ENCODE measurements around the gene KRTAP3-1. TPM values are rescaled to one million over a fixed set of nuclear protein-coding genes. Genes with fewer than 3 reads are reported as not detected.

Gene KRTAP3-1
- total RNA-seq, 2 experiments from 2014 or later: not detected

- intact Hi-C loops (cut with micrococcal nuclease; ENCODE audit: unreplicated experiment): no loop called here
- ChIA-PET CTCF (ENCODE audit: unreplicated experiment) (no interaction called here), POLR2A (no interaction called here)
- H2AFZ ChIP-seq (ENCODE audit: low read length): no peak overlapping the region
- H3K4me3 ChIP-seq (ENCODE audit: low read depth, low read length, poor library complexity, severe bottlenecking): no peak overlapping the region
- TF ChIP-seq EZH2phosphoT487 (IDR thresholded peaks at IDR 0.05; ENCODE audit: borderline replicate concordance, low read depth, low read length) (no peak), CTCF (conservative IDR thresholded peaks at IDR 0.05; ENCODE audit: low read length) (no peak)
- no peaks in the 10 kb centered on the region for H3K9me3 ChIP-seq (ENCODE audit: low read length)
- no TSS peak for BruUV-seq (replicated peaks)
- H4K20me1 ChIP-seq (ENCODE audit: insufficient read depth, low read length): no peaks in the 10 kb centered on the region
- H3K79me2 ChIP-seq (ENCODE audit: insufficient read depth, low read depth, low read length): no peaks in the 10 kb centered on the region
- no peak overlapping the region for H3K27ac ChIP-seq (ENCODE audit: low read depth, low read length, poor library complexity, severe bottlenecking)
- H3K4me2 ChIP-seq (ENCODE audit: low read length): no peak overlapping the region
- no peaks in the 10 kb centered on the region for H3K4me1 ChIP-seq (ENCODE audit: insufficient read depth, low read length, poor library complexity, severe bottlenecking)
- no peaks in the 10 kb centered on the region for H3K36me3 ChIP-seq (ENCODE audit: insufficient read depth, low read length)
- DNase-seq (ENCODE audit: low spot score): no peak
- no peaks in the 10 kb centered on the region for H3K9me2 ChIP-seq (ENCODE audit: insufficient read depth, low read length)
Observed at GRCh38 chr17:40961591-40961990, 47.3 kb downstream of the KRTAP3-1 start.

GRCh38 chr17:40960144-40960543, 48.8 kb downstream of the KRTAP3-1 start:
- Histone ChIP-seq H2AFZ (ENCODE audit: low read length) (no peak overlapping the region), H3K4me3 (ENCODE audit: low read depth, low read length, poor library complexity, severe bottlenecking) (no peak overlapping the region), H3K9me2 (ENCODE audit: insufficient read depth, low read length) (no peaks in the 10 kb centered on the region), H3K36me3 (ENCODE audit: insufficient read depth, low read length) (no peaks in the 10 kb centered on the region), H3K9me3 (ENCODE audit: low read length) (no peaks in the 10 kb centered on the region), H3K27ac (ENCODE audit: low read depth, low read length, poor library complexity, severe bottlenecking) (no peak overlapping the region), H4K20me1 (ENCODE audit: insufficient read depth, low read length) (no peaks in the 10 kb centered on the region), H3K4me2 (ENCODE audit: low read length) (no peak overlapping the region), H3K4me1 (ENCODE audit: insufficient read depth, low read length, poor library complexity, severe bottlenecking) (no peaks in the 10 kb centered on the region), H3K79me2 (ENCODE audit: insufficient read depth, low read depth, low read length) (no peaks in the 10 kb centered on the region)
- ChIA-PET POLR2A (no interaction called here), CTCF (ENCODE audit: unreplicated experiment) (no interaction called here)
- BruUV-seq (replicated peaks): no TSS peak
- DNase-seq (ENCODE audit: low spot score): no peak
- intact Hi-C loops (cut with micrococcal nuclease; ENCODE audit: unreplicated experiment): no loop called here
- TF ChIP-seq CTCF (conservative IDR thresholded peaks at IDR 0.05; ENCODE audit: low read length) (no peak), EZH2phosphoT487 (IDR thresholded peaks at IDR 0.05; ENCODE audit: borderline replicate concordance, low read depth, low read length) (no peak)

Small RNA genes lying within 50 kb of the gene (small RNA-seq; reads per million reads assigned to genes)
- not detected for gene KRTAP3-4P

Other genes with a start within 250 kb of the KRTAP3-1 start
Only the 30 nearest of the 37 such genes appear.
- gene KRT28, start 209.2 kb downstream of the KRTAP3-1 start, total RNA-seq (2014; rRNA removed; shearing (Covaris generic)): not detected in 2 replicates
- gene KRT28, start 209.2 kb downstream of the KRTAP3-1 start, total RNA-seq (2022): not detected in 2 replicates
- gene KRT10, start 186.5 kb downstream of the KRTAP3-1 start, total RNA-seq (2014; rRNA removed; shearing (Covaris generic)): 6.6 and 10.7 TPM in 2 replicates
- gene KRT10, start 186.5 kb downstream of the KRTAP3-1 start, total RNA-seq (2022): 39.7 and 44.0 TPM in 2 replicates
- gene KRT12, start 141.9 kb downstream of the KRTAP3-1 start, total RNA-seq (2014; rRNA removed; shearing (Covaris generic)): not detected in 2 replicates
- gene KRT12, start 141.9 kb downstream of the KRTAP3-1 start, total RNA-seq (2022): not detected in 2 replicates
- not detected in 2 replicates for gene KRT20, start 123.9 kb downstream of the KRTAP3-1 start, total RNA-seq (2014; rRNA removed; shearing (Covaris generic))
- gene KRT20, start 123.9 kb downstream of the KRTAP3-1 start, total RNA-seq (2022): not detected in 2 replicates
- not detected in 2 replicates for gene KRT23, start 71.5 kb downstream of the KRTAP3-1 start, total RNA-seq (2014; rRNA removed; shearing (Covaris generic))
- not detected in 2 replicates for gene KRT23, start 71.5 kb downstream of the KRTAP3-1 start, total RNA-seq (2022)
- gene KRT39, start 42.2 kb downstream of the KRTAP3-1 start, total RNA-seq (2014; rRNA removed; shearing (Covaris generic)): not detected in 2 replicates
- gene KRT39, start 42.2 kb downstream of the KRTAP3-1 start, total RNA-seq (2022): not detected in 2 replicates
- not detected in 2 replicates for gene KRT40, start 24.8 kb downstream of the KRTAP3-1 start, total RNA-seq (2014; rRNA removed; shearing (Covaris generic))
- gene KRT40, start 24.8 kb downstream of the KRTAP3-1 start, total RNA-seq (2022): not detected in 2 replicates
- not detected in 2 replicates for gene KRTAP3-3, start 15.0 kb downstream of the KRTAP3-1 start, total RNA-seq (2014; rRNA removed; shearing (Covaris generic))
- not detected in 2 replicates for gene KRTAP3-3, start 15.0 kb downstream of the KRTAP3-1 start, total RNA-seq (2022)
- gene KRTAP3-2, start 9.2 kb downstream of the KRTAP3-1 start, total RNA-seq (2014; rRNA removed; shearing (Covaris generic)): not detected in 2 replicates
- not detected in 2 replicates for gene KRTAP3-2, start 9.2 kb downstream of the KRTAP3-1 start, total RNA-seq (2022)
- gene KRTAP1-5, start 18.1 kb upstream of the KRTAP3-1 start, total RNA-seq (2014; rRNA removed; shearing (Covaris generic)): not detected in 2 replicates
- gene KRTAP1-5, start 18.1 kb upstream of the KRTAP3-1 start, total RNA-seq (2022): not detected in 2 replicates
- gene KRTAP1-4, start 21.1 kb upstream of the KRTAP3-1 start, total RNA-seq (2014; rRNA removed; shearing (Covaris generic)): not detected in 2 replicates
- gene KRTAP1-4, start 21.1 kb upstream of the KRTAP3-1 start, total RNA-seq (2022): not detected in 2 replicates
- not detected in 2 replicates for gene KRTAP1-3, start 25.7 kb upstream of the KRTAP3-1 start, total RNA-seq (2014; rRNA removed; shearing (Covaris generic))
- not detected in 2 replicates for gene KRTAP1-3, start 25.7 kb upstream of the KRTAP3-1 start, total RNA-seq (2022)
- not detected in 2 replicates for gene KRTAP1-1, start 32.3 kb upstream of the KRTAP3-1 start, total RNA-seq (2014; rRNA removed; shearing (Covaris generic))
- not detected in 2 replicates for gene KRTAP1-1, start 32.3 kb upstream of the KRTAP3-1 start, total RNA-seq (2022)
- gene KRTAP2-1, start 38.2 kb upstream of the KRTAP3-1 start, total RNA-seq (2014; rRNA removed; shearing (Covaris generic)): not detected in 2 replicates
- not detected in 2 replicates for gene KRTAP2-1, start 38.2 kb upstream of the KRTAP3-1 start, total RNA-seq (2022)
- gene KRTAP2-2, start 46.1 kb upstream of the KRTAP3-1 start, total RNA-seq (2014; rRNA removed; shearing (Covaris generic)): not detected in 2 replicates
- gene KRTAP2-2, start 46.1 kb upstream of the KRTAP3-1 start, total RNA-seq (2022): not detected in 2 replicates
- not detected in 2 replicates for gene KRTAP2-3, start 51.0 kb upstream of the KRTAP3-1 start, total RNA-seq (2014; rRNA removed; shearing (Covaris generic))
- gene KRTAP2-3, start 51.0 kb upstream of the KRTAP3-1 start, total RNA-seq (2022): not detected in 2 replicates
- not detected in 2 replicates for gene KRTAP2-4, start 56.8 kb upstream of the KRTAP3-1 start, total RNA-seq (2014; rRNA removed; shearing (Covaris generic))
- not detected in 2 replicates for gene KRTAP2-4, start 56.8 kb upstream of the KRTAP3-1 start, total RNA-seq (2022)
- not detected in 2 replicates for gene KRTAP4-7, start 75.0 kb upstream of the KRTAP3-1 start, total RNA-seq (2014; rRNA removed; shearing (Covaris generic))
- gene KRTAP4-7, start 75.0 kb upstream of the KRTAP3-1 start, total RNA-seq (2022): not detected in 2 replicates
- gene KRTAP4-8, start 89.0 kb upstream of the KRTAP3-1 start, total RNA-seq (2014; rRNA removed; shearing (Covaris generic)): not detected in 2 replicates
- not detected in 2 replicates for gene KRTAP4-8, start 89.0 kb upstream of the KRTAP3-1 start, total RNA-seq (2022)
- not detected in 2 replicates for gene KRTAP4-16, start 93.1 kb upstream of the KRTAP3-1 start, total RNA-seq (2014; rRNA removed; shearing (Covaris generic))
- gene KRTAP4-16, start 93.1 kb upstream of the KRTAP3-1 start, total RNA-seq (2022): not detected in 2 replicates
- gene KRTAP4-9, start 96.3 kb upstream of the KRTAP3-1 start, total RNA-seq (2014; rRNA removed; shearing (Covaris generic)): not detected in 2 replicates
- not detected in 2 replicates for gene KRTAP4-9, start 96.3 kb upstream of the KRTAP3-1 start, total RNA-seq (2022)
- not detected in 2 replicates for gene KRTAP4-11, start 109.2 kb upstream of the KRTAP3-1 start, total RNA-seq (2014; rRNA removed; shearing (Covaris generic))
- gene KRTAP4-11, start 109.2 kb upstream of the KRTAP3-1 start, total RNA-seq (2022): not detected in 2 replicates
- gene KRTAP4-12, start 115.1 kb upstream of the KRTAP3-1 start, total RNA-seq (2014; rRNA removed; shearing (Covaris generic)): not detected in 2 replicates
- not detected in 2 replicates for gene KRTAP4-12, start 115.1 kb upstream of the KRTAP3-1 start, total RNA-seq (2022)
- not detected in 2 replicates for gene KRTAP4-6, start 131.4 kb upstream of the KRTAP3-1 start, total RNA-seq (2014; rRNA removed; shearing (Covaris generic))
- gene KRTAP4-6, start 131.4 kb upstream of the KRTAP3-1 start, total RNA-seq (2022): not detected in 2 replicates
- gene KRTAP4-5, start 140.7 kb upstream of the KRTAP3-1 start, total RNA-seq (2014; rRNA removed; shearing (Covaris generic)): not detected in 2 replicates
- not detected in 2 replicates for gene KRTAP4-5, start 140.7 kb upstream of the KRTAP3-1 start, total RNA-seq (2022)
- not detected in 2 replicates for gene KRTAP4-4, start 151.6 kb upstream of the KRTAP3-1 start, total RNA-seq (2014; rRNA removed; shearing (Covaris generic))
- gene KRTAP4-4, start 151.6 kb upstream of the KRTAP3-1 start, total RNA-seq (2022): not detected in 2 replicates
- not detected in 2 replicates for gene KRTAP4-3, start 159.1 kb upstream of the KRTAP3-1 start, total RNA-seq (2014; rRNA removed; shearing (Covaris generic))
- gene KRTAP4-3, start 159.1 kb upstream of the KRTAP3-1 start, total RNA-seq (2022): not detected in 2 replicates
- not detected in 2 replicates for gene KRTAP4-2, start 169.1 kb upstream of the KRTAP3-1 start, total RNA-seq (2014; rRNA removed; shearing (Covaris generic))
- gene KRTAP4-2, start 169.1 kb upstream of the KRTAP3-1 start, total RNA-seq (2022): not detected in 2 replicates
- gene KRTAP4-1, start 175.8 kb upstream of the KRTAP3-1 start, total RNA-seq (2014; rRNA removed; shearing (Covaris generic)): not detected in 2 replicates
- not detected in 2 replicates for gene KRTAP4-1, start 175.8 kb upstream of the KRTAP3-1 start, total RNA-seq (2022)
- gene KRTAP9-1, start 180.8 kb upstream of the KRTAP3-1 start, total RNA-seq (2014; rRNA removed; shearing (Covaris generic)): not detected in 2 replicates
- gene KRTAP9-1, start 180.8 kb upstream of the KRTAP3-1 start, total RNA-seq (2022): not detected in 2 replicates

All from OCI-LY7 (cell line).